A673 (cell line): ENCODE results near the gene TLR5. TPM values are rescaled to one million over a fixed set of nuclear protein-coding genes. Genes with fewer than 3 reads are reported as not detected.

Source experiments
- BruUV-seq: library from RNA; stranded (reverse); fragments of 400-500 nt; replicated peaks from 2 replicates; lab custom pipeline; 2021; lab: Mats Ljungman, UMichigan
- CTCF ChIA-PET: fragments of 300-600 bp; sonication (Branson Sonifier 250); formaldehyde crosslinking; loops from one replicate; lab custom pipeline; 2022; ENCODE audit warnings: antibody characterized with exemption; lab: Charles Lee
- POLR2A ChIA-PET: fragments of 300-600 bp; sonication (Branson Sonifier 250); formaldehyde crosslinking; loops from one replicate; lab custom pipeline; 2022; ENCODE audit warnings: antibody characterized with exemption; ENCODE audit not compliant: low non-redundant PET; lab: Charles Lee
- DNase-seq: peaks from one replicate; pipeline ENCODE4 v3.0.0-alpha.2; 2015; ENCODE audit warnings: low spot score
- H3K27ac ChIP-seq: fragments of 200-600 bp; sonication (generic); 2 replicates; pipeline ENCODE4 v1.5.1; 2016; ENCODE audit warnings: mixed run types, low read depth, mild to moderate bottlenecking, mixed read lengths, antibody characterized with exemption, low read length; ENCODE audit not compliant: poor library complexity, severe bottlenecking
- H3K27me3 ChIP-seq: fragments of 200-600 bp; sonication (generic); replicated peaks from 2 replicates; pipeline ENCODE4 v1.6.1; 2017; ENCODE audit warnings: mixed run types, low read depth, mild to moderate bottlenecking, mixed read lengths, antibody characterized with exemption, low read length; ENCODE audit not compliant: insufficient read depth, poor library complexity
- H3K36me3 ChIP-seq: fragments of 200-600 bp; sonication (generic); 2 replicates; pipeline ENCODE4 v1.6.1; 2016; ENCODE audit warnings: mixed run types, mild to moderate bottlenecking, mixed read lengths, antibody characterized with exemption, low read length; ENCODE audit not compliant: insufficient read depth, poor library complexity, severe bottlenecking
- H3K4me1 ChIP-seq: fragments of 200-600 bp; sonication (generic); 2 replicates; pipeline ENCODE4 v1.6.1; 2017; ENCODE audit warnings: mixed run types, mild to moderate bottlenecking, mixed read lengths, antibody characterized with exemption, low read length; ENCODE audit not compliant: insufficient read depth, poor library complexity, severe bottlenecking
- H3K4me3 ChIP-seq: fragments of 200-600 bp; sonication (generic); 2 replicates; pipeline ENCODE4 v1.5.1; 2016; ENCODE audit warnings: low read depth, mixed run types, mild to moderate bottlenecking, mixed read lengths, low read length; ENCODE audit not compliant: poor library complexity, severe bottlenecking
- H3K9me3 ChIP-seq: fragments of 200-600 bp; sonication (generic); 2 replicates; pipeline ENCODE4 v1.6.1; 2016; ENCODE audit warnings: mixed run types, low read depth, mild to moderate bottlenecking, mixed read lengths, antibody characterized with exemption, low read length; ENCODE audit not compliant: poor library complexity, severe bottlenecking
- CTCF ChIP-seq: fragments of 300-800, 200-600 bp; sonication (generic); conservative IDR thresholded peaks from 2 replicates; pipeline ENCODE4 v1.5.1; 2017; ENCODE audit warnings: low read depth, mild to moderate bottlenecking, antibody characterized with exemption, low read length, moderate library complexity, mixed read lengths
- EZH2 ChIP-seq: fragments of 200-600 bp; sonication (generic); IDR thresholded peaks from 2 replicates; pipeline ENCODE4 v1.6.1; 2017; ENCODE audit warnings: borderline replicate concordance, low read depth, mild to moderate bottlenecking, mixed read lengths, antibody characterized with exemption, low read length; ENCODE audit not compliant: poor library complexity, severe bottlenecking
- intact Hi-C: fragments of 100-400 bp; cut with micrococcal nuclease; formaldehyde crosslinking; loops from one replicate; pipeline ENCODE4 v1.10.0; 2022; ENCODE audit not compliant: unreplicated experiment
- total RNA-seq: library from RNA; stranded (reverse); gene quantifications from 2 replicates; pipeline ENCODE4 v1.2.3, GENCODE V29; 2021

Gene TLR5
- total RNA-seq, 1 experiment from 2014 or later, result 0.95 TPM

- Histone ChIP-seq H3K4me3 (no peak overlapping the region), H3K27ac (no peak overlapping the region), H3K4me1 (no peaks in the 10 kb centered on the region), H3K9me3 (no peaks in the 10 kb centered on the region), H3K27me3 (no peaks in the 10 kb centered on the region), H3K36me3 (no peaks in the 10 kb centered on the region)
- intact Hi-C loops, result no loop called here
- no peak for DNase-seq
- TF ChIP-seq CTCF (no peak), EZH2 (no peak)
- no TSS peak for BruUV-seq
- ChIA-PET POLR2A (no interaction called here), CTCF (no interaction called here)
These were observed 75.1 kb downstream of the TLR5 start for GRCh38 chr1:223067914-223068313.

DNA sequence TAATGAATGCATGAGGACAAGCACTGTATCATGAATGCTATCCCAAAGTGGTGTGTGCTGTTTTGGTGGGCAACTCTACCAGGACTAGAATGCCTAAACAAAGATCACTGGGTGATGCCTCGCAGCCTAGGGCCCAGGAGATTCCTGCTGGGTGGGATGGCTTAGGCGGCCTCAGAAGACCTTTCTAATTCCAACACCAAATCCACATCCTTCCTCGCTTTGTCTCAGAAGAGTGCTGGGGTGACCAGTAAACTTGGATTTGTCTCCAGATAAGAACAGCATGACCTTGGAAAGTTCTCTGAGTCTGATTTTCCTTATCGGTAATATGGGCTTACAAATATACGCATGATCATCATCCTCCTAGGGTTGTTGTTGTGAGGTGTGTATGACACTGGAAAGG is 76.6 kb downstream of the TLR5 start:
- H3K4me1 ChIP-seq, result no peaks in the 10 kb centered on the region
- CTCF ChIA-PET, result no interaction called here
- BruUV-seq, result no TSS peak

GRCh38 chr1:223062177-223062576 is 80.9 kb downstream of the TLR5 start:
- CTCF ChIA-PET, result no interaction called here
- no peak overlapping the region for H3K4me3 ChIP-seq
- no peaks in the 10 kb centered on the region for H3K27me3 ChIP-seq
- TF ChIP-seq EZH2, result no peak
- no peak for DNase-seq
- H3K4me1 ChIP-seq, result no peaks in the 10 kb centered on the region
- H3K36me3 ChIP-seq, result no peaks in the 10 kb centered on the region
- POLR2A ChIA-PET, result no interaction called here
- intact Hi-C loops, result no loop called here
- no TSS peak for BruUV-seq
- no peak overlapping the region for H3K27ac ChIP-seq
- no peaks in the 10 kb centered on the region for H3K9me3 ChIP-seq

More for the DNA sequence above, 76.6 kb downstream of the TLR5 start:
- Histone ChIP-seq H3K4me3 (no peak overlapping the region), H3K9me3 (no peaks in the 10 kb centered on the region), H3K36me3 (no peaks in the 10 kb centered on the region), H3K27me3 (no peaks in the 10 kb centered on the region), H3K27ac (no peak overlapping the region)
- POLR2A ChIA-PET, result no interaction called here
- intact Hi-C loops, result no loop called here
- no peak for TF ChIP-seq EZH2
- TF ChIP-seq CTCF, result no peak
- no peak for DNase-seq

GRCh38 chr1:223059526-223059925 is 83.5 kb downstream of the TLR5 start:
- Histone ChIP-seq H3K27me3 (no peaks in the 10 kb centered on the region), H3K27ac (no peak overlapping the region), H3K9me3 (no peaks in the 10 kb centered on the region), H3K36me3 (no peaks in the 10 kb centered on the region), H3K4me3 (no peak overlapping the region), H3K4me1 (no peaks in the 10 kb centered on the region)
- no TSS peak for BruUV-seq
- DNase-seq, result no peak
- TF ChIP-seq CTCF (no peak), EZH2 (no peak)
- ChIA-PET POLR2A (no interaction called here), CTCF (no interaction called here)
- intact Hi-C loops, result no loop called here
